ENCODE data around the gene ANKUB1. TPM values are rescaled to one million over a fixed set of nuclear protein-coding genes. Genes with fewer than 3 reads are reported as not detected.

Gene ANKUB1
- total and polyA plus RNA-seq, 7 experiments from 2014 or later = not detected

GRCh38 chr3:149717391-149718056 is 74.8 kb downstream of the ANKUB1 start:
- peaks cover 0 to 13% (median 0%) of the 10 kb centered on the region in 5 donors for H3K27me3 Mint-ChIP-seq
- H3K9me3 Mint-ChIP-seq = peaks cover 0 to 21% (median 9%) of the 10 kb centered on the region in 11 donors
- Histone ChIP-seq H3K9me3 (ENCODE audit: control insufficient read depth in 2 of 3, low read length in 3 of 3) (no peaks in the 10 kb centered on the region), H3K4me3 (ENCODE audit: low read length) (no peak overlapping the region), H3K27ac (ENCODE audit: low read depth, low read length) (no peak overlapping the region), H3K36me3 (ENCODE audit: control insufficient read depth in 2 of 3, insufficient read depth in 3 of 3, low read length in 3 of 3) (no peaks in the 10 kb centered on the region), H3K4me1 (ENCODE audit: control insufficient read depth in 2 of 2, insufficient read depth in 2 of 2, low read length in 2 of 2) (no peaks in the 10 kb centered on the region), H3K27me3 (ENCODE audit: control insufficient read depth in 2 of 2, insufficient read depth in 2 of 2, low read length in 2 of 2) (no peaks in the 10 kb centered on the region)
- peak in 4 of 9 donors; percentile 3 to 12 (median 8) for DNase-seq
- no peak for ATAC-seq
- ChIA-PET CTCF (interaction anchor here (0.7 to 1.0 kb wide), 3 partner anchors 16 to 1090 kb away, joined by 3 to 4 read pairs (median 3); no protein-coding TSS in a partner anchor), POLR2A (no interaction called here)
- no peaks in the 10 kb centered on the region for H3K4me1 Mint-ChIP-seq
- H3K27ac Mint-ChIP-seq = no peak overlapping the region
- no peak overlapping the region for H3K4me3 Mint-ChIP-seq
- intact Hi-C loops (cut with micrococcal nuclease) = loop anchor here (1.0 to 5.0 kb wide), 6 partner anchors 60 to 597 kb away; partner anchors contain the start of gene WWTR1 (in 1 of the 2)
- H3K36me3 Mint-ChIP-seq = peaks cover 0 to 4% (median 0%) of the 10 kb centered on the region in 5 donors

GRCh38 chr3:149716984-149717383 is 75.4 kb downstream of the ANKUB1 start:
- ATAC-seq = no peak
- H3K4me3 Mint-ChIP-seq = no peak overlapping the region
- ChIA-PET POLR2A (no interaction called here), CTCF (interaction anchor here (0.7 to 1.0 kb wide), 3 partner anchors 17 to 1089 kb away, joined by 3 to 4 read pairs (median 3); no protein-coding TSS in a partner anchor)
- peaks cover 0 to 8% (median 0%) of the 10 kb centered on the region in 5 donors for H3K27me3 Mint-ChIP-seq
- no peaks in the 10 kb centered on the region for H3K4me1 Mint-ChIP-seq
- H3K9me3 Mint-ChIP-seq = peaks cover 0 to 15% (median 9%) of the 10 kb centered on the region in 11 donors
- Histone ChIP-seq H3K4me1 (ENCODE audit: control insufficient read depth in 2 of 2, insufficient read depth in 2 of 2, low read length in 2 of 2) (no peaks in the 10 kb centered on the region), H3K36me3 (ENCODE audit: control insufficient read depth in 2 of 3, insufficient read depth in 3 of 3, low read length in 3 of 3) (no peaks in the 10 kb centered on the region), H3K4me3 (ENCODE audit: low read length) (no peak overlapping the region), H3K9me3 (ENCODE audit: control insufficient read depth in 2 of 3, low read length in 3 of 3) (no peaks in the 10 kb centered on the region), H3K27ac (ENCODE audit: low read depth, low read length) (no peak overlapping the region), H3K27me3 (ENCODE audit: control insufficient read depth in 2 of 2, insufficient read depth in 2 of 2, low read length in 2 of 2) (no peaks in the 10 kb centered on the region)
- H3K27ac Mint-ChIP-seq = no peak overlapping the region
- intact Hi-C loops (cut with micrococcal nuclease) = loop anchor here (1.0 to 5.0 kb wide), 6 partner anchors 60 to 597 kb away; partner anchors contain the start of gene WWTR1 (in 1 of the 2)
- peaks cover 0 to 4% (median 0%) of the 10 kb centered on the region in 5 donors for H3K36me3 Mint-ChIP-seq
- no peak for DNase-seq

GRCh38 chr3:149715247-149715646 is 77.1 kb downstream of the ANKUB1 start:
- CTCF ChIA-PET = no interaction called here
- Mint-ChIP-seq H3K27me3 (no peaks in the 10 kb centered on the region), H3K4me1 (no peaks in the 10 kb centered on the region), H3K27ac (no peak overlapping the region), H3K36me3 (no peaks in the 10 kb centered on the region), H3K4me3 (no peak overlapping the region), H3K9me3 (no peaks in the 10 kb centered on the region)
- Histone ChIP-seq H3K4me3 (ENCODE audit: low read length) (no peak overlapping the region), H3K27ac (ENCODE audit: low read depth, low read length) (no peak overlapping the region), H3K9me3 (ENCODE audit: control insufficient read depth in 2 of 3, low read length in 3 of 3) (no peaks in the 10 kb centered on the region), H3K27me3 (ENCODE audit: control insufficient read depth in 2 of 2, insufficient read depth in 2 of 2, low read length in 2 of 2) (no peaks in the 10 kb centered on the region), H3K4me1 (ENCODE audit: control insufficient read depth in 2 of 2, insufficient read depth in 2 of 2, low read length in 2 of 2) (no peaks in the 10 kb centered on the region), H3K36me3 (ENCODE audit: control insufficient read depth in 2 of 3, insufficient read depth in 3 of 3, low read length in 3 of 3) (no peaks in the 10 kb centered on the region)
- ATAC-seq = no peak
- no peak for DNase-seq
- POLR2A ChIA-PET = no interaction called here
- intact Hi-C loops (cut with micrococcal nuclease) = loop anchor here in 1 of 2 donors (5.0 kb wide), 1 partner anchor 58 kb away; the partner anchor contains the start of gene WWTR1

GRCh38 chr3:149713730-149714654 is 78.4 kb downstream of the ANKUB1 start:
- ChIA-PET POLR2A (no interaction called here), CTCF (no interaction called here)
- no peaks in the 10 kb centered on the region for H3K4me1 ChIP-seq (ENCODE audit: control insufficient read depth in 2 of 2, insufficient read depth in 2 of 2, low read length in 2 of 2)
- intact Hi-C loops (cut with micrococcal nuclease) = no loop called here
- H3K9me3 ChIP-seq (ENCODE audit: control insufficient read depth in 2 of 3, low read length in 3 of 3) = no peaks in the 10 kb centered on the region
- no peak overlapping the region for H3K4me3 ChIP-seq (ENCODE audit: low read length)
- no peaks in the 10 kb centered on the region for H3K9me3 Mint-ChIP-seq
- no peak overlapping the region for H3K27ac ChIP-seq (ENCODE audit: low read depth, low read length)
- H3K36me3 Mint-ChIP-seq = no peaks in the 10 kb centered on the region
- no peak for ATAC-seq
- H3K4me1 Mint-ChIP-seq = no peaks in the 10 kb centered on the region
- DNase-seq = no peak
- H3K36me3 ChIP-seq (ENCODE audit: control insufficient read depth in 2 of 3, insufficient read depth in 3 of 3, low read length in 3 of 3) = no peaks in the 10 kb centered on the region
- H3K27ac Mint-ChIP-seq = no peak overlapping the region
- no peaks in the 10 kb centered on the region for H3K27me3 Mint-ChIP-seq
- no peaks in the 10 kb centered on the region for H3K27me3 ChIP-seq (ENCODE audit: control insufficient read depth in 2 of 2, insufficient read depth in 2 of 2, low read length in 2 of 2)
- no peak overlapping the region for H3K4me3 Mint-ChIP-seq

Other genes starting within 250 kb of the ANKUB1 start
- gene WWTR1, start 134.5 kb downstream of the ANKUB1 start, total RNA-seq = under 1 TPM; 0.19 to 0.56 (median 0.34) TPM
- gene WWTR1, start 134.5 kb downstream of the ANKUB1 start, polyA plus RNA-seq = under 1 TPM in 1 of 2 donors, not detected in 1; 0.17 TPM
- 10 to 100 TPM; 29.9 to 44.4 (median 33.4) TPM for gene COMMD2, start 40.1 kb downstream of the ANKUB1 start, total RNA-seq
- 10 to 100 TPM; 75.4 to 77.5 TPM for gene COMMD2, start 40.1 kb downstream of the ANKUB1 start, polyA plus RNA-seq
- gene RNF13, start 20.7 kb upstream of the ANKUB1 start, total RNA-seq = 10 to 100 TPM; 41.2 to 68.5 (median 66.1) TPM
- 100 to 1,000 TPM; 106 to 131 TPM for gene RNF13, start 20.7 kb upstream of the ANKUB1 start, polyA plus RNA-seq
- 10 to 100 TPM in 1 of 5 experiments, 1 to 10 TPM in 3, under 1 TPM in 1; 0.36 to 14.2 (median 9.0) TPM for gene PFN2, start 178.3 kb upstream of the ANKUB1 start, total RNA-seq
- gene PFN2, start 178.3 kb upstream of the ANKUB1 start, polyA plus RNA-seq = 10 to 100 TPM in 1 of 2 donors, 1 to 10 TPM in 1; 6.5 to 10.4 TPM